Hepatocyte (in vitro differentiated cells): Measurements from ENCODE around the gene C10orf67. TPM values are rescaled to one million over a fixed set of nuclear protein-coding genes. Genes with fewer than 3 reads are reported as not detected.

ENCODE experiments used
- DNase-seq: peaks from one replicate; pipeline ENCODE4 v3.0.0-alpha.2; 2016; ENCODE audit warnings: low spot score
- H2AFZ ChIP-seq: fragments of 200-600 bp; sonication (generic); 2 replicates; pipeline ENCODE4 v1.6.0; 2016; ENCODE audit warnings: antibody characterized with exemption, mild to moderate bottlenecking
- H3K27ac ChIP-seq: fragments of 200-600 bp; sonication (generic); 2 replicates; pipeline ENCODE4 v1.5.1; 2016; ENCODE audit warnings: mild to moderate bottlenecking
- H3K27me3 ChIP-seq: fragments of 200-600 bp; sonication (generic); 2 replicates; pipeline ENCODE4 v1.6.1; 2016
- H3K36me3 ChIP-seq: fragments of 200-600 bp; sonication (generic); replicated peaks from 2 replicates; pipeline ENCODE4 v1.5.1; 2016; ENCODE audit warnings: low read depth; ENCODE audit not compliant: insufficient read depth
- H3K4me1 ChIP-seq: fragments of 200-600 bp; sonication (generic); 2 replicates; pipeline ENCODE4 v1.5.1; 2016; ENCODE audit warnings: mild to moderate bottlenecking, moderate library complexity; ENCODE audit not compliant: insufficient read depth
- H3K4me2 ChIP-seq: fragments of 200-600 bp; sonication (generic); 2 replicates; pipeline ENCODE4 v1.6.0; 2016
- H3K4me3 ChIP-seq: fragments of 200-600 bp; sonication (generic); 2 replicates; pipeline ENCODE4 v1.5.1; 2016; ENCODE audit warnings: mild to moderate bottlenecking
- H3K79me2 ChIP-seq: fragments of 200-600 bp; sonication (generic); 2 replicates; pipeline ENCODE4 v1.6.0; 2017; ENCODE audit warnings: mild to moderate bottlenecking
- H3K9me2 ChIP-seq: fragments of 200-600 bp; sonication (generic); replicated peaks from 2 replicates; pipeline ENCODE4 v1.6.0; 2017; ENCODE audit warnings: mild to moderate bottlenecking; ENCODE audit not compliant: insufficient read depth
- H3K9me3 ChIP-seq: fragments of 200-600 bp; sonication (generic); 2 replicates; pipeline ENCODE4 v1.5.1; 2016; ENCODE audit warnings: low read depth, mild to moderate bottlenecking
- H4K20me1 ChIP-seq: fragments of 200-600 bp; sonication (generic); 2 replicates; pipeline ENCODE4 v1.6.0; 2016; ENCODE audit warnings: mild to moderate bottlenecking; ENCODE audit not compliant: insufficient read depth, poor library complexity, severe bottlenecking
- CTCF ChIP-seq: fragments of 200-600 bp; sonication (generic); IDR thresholded peaks from 2 replicates; pipeline ENCODE4 v1.5.1; 2016; ENCODE audit warnings: antibody characterized with exemption, mild to moderate bottlenecking; ENCODE audit not compliant: poor library complexity
- EZH2 ChIP-seq: fragments of 200-600 bp; sonication (generic); IDR thresholded peaks from 2 replicates; pipeline ENCODE4 v1.6.1; 2016; ENCODE audit warnings: antibody characterized with exemption, mild to moderate bottlenecking, borderline replicate concordance
- EZH2phosphoT487 ChIP-seq: fragments of 200-600 bp; sonication (generic); IDR thresholded peaks from one replicate; pipeline ENCODE4 v1.6.1; 2018; ENCODE audit warnings: antibody characterized with exemption, mild to moderate bottlenecking, low read depth, moderate library complexity; ENCODE audit not compliant: unreplicated experiment, severe bottlenecking
- WGBS: methylation state at CpG from one replicate; pipeline ENCODE4 v1.1.6; 2016; ENCODE audit warnings: low lambda C conversion rate; ENCODE audit errors: missing lambda C conversion rate; 5-methylcytosine and 5-hydroxymethylcytosine counted together
- polyA plus RNA-seq: library from polyadenylated mRNA; unstranded; fragments of >200 nt; fragmentation: Nextera tagmentation; extraction: Ambion mirVana; gene quantifications from 2 replicates; pipeline ENCODE4 v1.2.1, GENCODE V29; 2016
- total RNA-seq: library from RNA; depleted of rRNA; stranded (reverse); fragments of >200 nt; gene quantifications from 2 replicates; pipeline ENCODE4 v1.2.3, GENCODE V29; 2014

The C10orf67 gene
- total and polyA plus RNA-seq, 2 experiments from 2014 or later, result 0.10 TPM; not detected in 1

- H3K4me2 ChIP-seq, result no peak overlapping the region
- H2AFZ ChIP-seq, result no peak overlapping the region
- 86% methylated on average over 8 of the region's 8 CpGs for WGBS
- no peaks in the 10 kb centered on the region for H3K9me2 ChIP-seq
- DNase-seq, result no peak
- H3K4me3 ChIP-seq, result no peak overlapping the region
- H3K9me3 ChIP-seq, result no peaks in the 10 kb centered on the region
- H3K27me3 ChIP-seq, result no peaks in the 10 kb centered on the region
- no peaks in the 10 kb centered on the region for H4K20me1 ChIP-seq
- H3K27ac ChIP-seq, result no peak overlapping the region
- no peaks in the 10 kb centered on the region for H3K4me1 ChIP-seq
- no peaks in the 10 kb centered on the region for H3K79me2 ChIP-seq
- TF ChIP-seq EZH2 (no peak), CTCF (no peak), EZH2phosphoT487 (no peak)
- H3K36me3 ChIP-seq, result no peaks in the 10 kb centered on the region
Measured at GRCh38 chr10:23359692-23360380, 15.2 kb upstream of the C10orf67 start.

- Histone ChIP-seq H4K20me1 (no peaks in the 10 kb centered on the region), H3K27ac (no peak overlapping the region), H3K4me2 (no peak overlapping the region), H3K36me3 (no peaks in the 10 kb centered on the region), H3K9me3 (no peaks in the 10 kb centered on the region), H3K4me1 (peaks cover 3% of the 10 kb centered on the region), H3K79me2 (no peaks in the 10 kb centered on the region), H3K4me3 (no peak overlapping the region), H2AFZ (no peak overlapping the region), H3K9me2 (no peaks in the 10 kb centered on the region), H3K27me3 (no peaks in the 10 kb centered on the region)
- 59% methylated on average over 2 of the region's 2 CpGs for WGBS
- DNase-seq, result no peak
- TF ChIP-seq EZH2 (no peak), EZH2phosphoT487 (no peak), CTCF (no peak)
Measured at GRCh38 chr10:23358357-23358756, 13.8 kb upstream of the C10orf67 start.

- Histone ChIP-seq H3K4me2 (peak overlapping the region; percentile 42), H3K9me2 (no peaks in the 10 kb centered on the region), H3K79me2 (no peaks in the 10 kb centered on the region), H3K27me3 (no peaks in the 10 kb centered on the region), H3K9me3 (no peaks in the 10 kb centered on the region), H3K4me1 (peaks cover 3% of the 10 kb centered on the region), H4K20me1 (no peaks in the 10 kb centered on the region), H3K36me3 (no peaks in the 10 kb centered on the region), H2AFZ (no peak overlapping the region), H3K27ac (peak overlapping the region; percentile 30), H3K4me3 (no peak overlapping the region)
- TF ChIP-seq EZH2phosphoT487, result no peak
- TF ChIP-seq EZH2, result no peak
- no peak for TF ChIP-seq CTCF
- peak; percentile 28 for DNase-seq
- WGBS, result 62% methylated on average over 5 of the region's 5 CpGs
Measured at GRCh38 chr10:23354630-23355279, 10.2 kb upstream of the C10orf67 start.
